CD4-positive, alpha-beta T cell treated with Interleukin-4 for 1 hour (primary cell): ENCODE data around the gene DENND2A.

ENCODE experiments used
- DNase-seq, 2 donors: peaks; one replicate each; pipeline ENCODE4 v3.0.0-alpha.2; 2020 to 2022

The DENND2A gene

DNA sequence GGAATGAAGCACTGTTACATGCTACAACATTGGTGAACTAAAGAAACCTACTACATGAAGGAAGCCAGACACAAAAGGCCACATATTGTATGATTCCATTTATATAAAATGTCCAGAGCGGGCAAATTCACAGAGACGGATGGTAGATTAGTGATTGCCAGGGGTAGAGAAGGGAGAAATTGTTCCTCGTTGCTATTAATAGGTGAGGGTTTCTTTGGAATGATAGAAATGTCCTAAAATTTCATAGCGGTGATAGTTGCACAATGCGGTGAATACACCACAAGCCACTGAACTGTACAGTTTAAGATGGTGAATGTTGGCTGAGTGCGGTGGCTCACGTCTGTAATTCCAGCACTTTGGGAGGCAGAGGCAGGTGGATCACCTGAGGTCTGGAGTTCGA, 29.0 kb downstream of the DENND2A start:
- no peak for DNase-seq

DNA sequence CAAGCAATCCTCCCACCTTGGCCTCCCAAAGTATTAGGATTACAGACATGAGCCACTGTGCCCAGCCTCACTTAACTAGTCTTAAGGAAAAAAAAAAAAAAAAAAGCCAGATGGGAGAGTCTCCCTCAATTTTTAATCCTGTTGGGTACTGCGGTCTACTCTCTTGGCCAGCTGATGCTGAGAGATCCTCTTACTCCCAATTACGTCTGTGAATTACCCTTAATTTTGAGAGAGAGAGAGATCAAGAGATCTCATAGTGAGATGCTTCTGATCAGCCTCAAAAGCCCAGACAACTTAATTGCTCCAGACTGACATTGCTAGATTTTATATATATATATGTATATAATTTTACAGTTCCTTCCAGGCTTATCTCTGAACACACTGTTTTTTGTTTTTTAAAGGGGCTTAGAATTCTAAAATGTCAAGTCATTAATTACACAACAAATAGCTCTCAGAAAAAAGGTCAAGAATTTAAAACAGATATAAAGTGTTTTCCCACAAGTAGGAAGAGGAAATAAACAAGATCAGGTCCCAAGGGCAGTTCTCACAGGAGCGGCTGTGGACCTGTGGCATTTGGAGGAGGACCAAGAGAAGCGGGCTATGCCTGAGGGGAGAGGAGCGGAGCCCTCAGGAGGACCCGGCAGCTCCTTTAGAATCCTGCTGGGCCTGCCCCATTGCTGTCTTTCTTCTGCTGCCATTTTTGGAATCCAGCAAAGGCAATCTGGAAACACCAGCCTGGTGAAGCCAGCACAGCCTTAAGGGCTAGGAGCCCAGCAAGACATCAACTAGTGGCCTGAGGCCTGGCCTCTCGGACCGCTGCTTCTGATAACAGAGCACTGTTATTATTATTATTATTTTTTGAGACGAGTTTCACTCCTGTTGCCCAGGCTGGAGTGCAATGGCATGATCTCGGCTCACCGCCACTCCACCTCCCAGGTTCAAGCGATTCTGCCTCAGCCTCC, 30.1 kb downstream of the DENND2A start:
- no peak for DNase-seq

DNA sequence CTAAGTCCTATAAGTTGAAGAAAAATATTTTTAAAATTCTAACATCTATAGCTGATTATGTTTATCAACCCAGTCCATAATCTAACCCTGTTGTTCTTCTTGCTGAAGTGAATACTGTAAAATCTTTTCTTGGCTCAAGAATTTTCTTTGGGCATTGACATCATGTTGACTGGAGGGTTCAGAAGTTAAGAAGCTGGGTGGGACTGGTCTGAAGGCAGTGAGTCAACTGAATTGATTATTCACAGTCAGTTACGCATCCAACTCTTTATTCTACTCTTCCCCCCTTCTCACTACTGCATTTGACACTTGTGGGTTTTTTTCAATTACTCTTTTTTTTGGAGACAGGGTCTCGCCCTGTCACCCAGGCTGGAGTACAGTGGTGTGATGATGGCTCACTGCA, 31.0 kb downstream of the DENND2A start:
- no peak for DNase-seq

DNA sequence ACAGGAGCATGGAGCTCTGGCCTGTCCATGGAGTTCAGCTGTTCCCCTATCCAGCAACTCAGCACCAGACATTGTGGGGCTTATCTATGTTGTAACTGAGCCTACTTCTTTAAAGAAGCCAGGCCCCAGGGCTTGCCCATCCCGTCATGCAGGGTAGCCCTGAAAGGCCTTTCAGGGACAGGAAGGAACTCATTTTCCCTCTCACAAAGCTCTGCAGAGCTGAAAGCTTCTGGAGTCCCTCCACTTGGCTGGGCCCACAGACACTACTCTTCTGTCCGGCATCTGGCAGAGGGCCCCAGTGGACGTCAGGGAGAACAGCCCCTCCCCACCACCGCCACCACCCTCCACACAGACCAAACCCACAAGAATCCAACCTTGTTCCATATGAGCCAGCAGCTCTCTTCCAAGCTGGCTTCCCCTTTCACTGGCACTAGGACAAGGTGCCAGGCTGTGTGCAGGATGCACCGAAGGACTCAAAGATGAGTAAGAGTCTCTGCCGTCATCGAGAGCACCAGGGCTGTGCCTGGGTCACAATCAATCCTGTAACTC, 33.1 kb downstream of the DENND2A start:
- DNase-seq = no peak

DNA sequence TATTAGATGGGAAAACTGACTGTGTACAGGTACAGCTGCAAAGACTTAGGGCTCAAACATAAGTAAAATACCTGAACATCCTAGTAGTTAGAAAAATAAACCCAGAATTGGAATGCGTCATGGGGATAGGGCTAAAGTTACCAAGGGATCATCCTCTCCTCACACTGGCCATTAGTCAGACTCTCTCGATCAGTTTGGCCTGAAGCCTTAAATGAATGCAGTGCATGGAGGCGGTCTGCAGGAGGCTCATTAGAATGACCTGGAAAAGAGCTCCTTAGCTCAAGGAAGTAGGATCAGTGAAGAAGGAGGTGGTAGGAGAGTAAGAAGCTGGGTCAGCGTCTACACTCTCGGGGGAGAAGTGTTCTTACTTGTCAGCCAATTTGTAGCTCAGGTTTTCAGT, 35.3 kb downstream of the DENND2A start:
- no peak for DNase-seq

DNA sequence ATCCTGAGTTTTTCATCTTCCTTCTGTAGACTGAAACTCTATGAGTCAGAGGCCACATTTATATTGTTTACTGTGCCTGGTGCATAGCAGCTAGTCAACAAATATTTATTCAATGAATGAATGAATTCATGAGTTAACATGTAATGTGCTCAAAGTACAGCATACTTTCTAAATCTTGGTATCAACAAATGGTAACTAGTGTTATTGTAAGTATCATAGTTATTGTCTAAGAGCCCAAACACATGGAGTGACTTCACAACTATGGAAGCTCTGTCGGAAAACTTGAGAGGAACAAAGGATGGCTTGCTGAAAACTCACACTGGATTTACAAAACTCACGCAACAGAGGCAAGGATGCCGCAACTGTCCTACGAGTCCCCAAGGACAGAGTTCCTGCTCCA, 35.9 kb downstream of the DENND2A start:
- DNase-seq = no peak

DNA sequence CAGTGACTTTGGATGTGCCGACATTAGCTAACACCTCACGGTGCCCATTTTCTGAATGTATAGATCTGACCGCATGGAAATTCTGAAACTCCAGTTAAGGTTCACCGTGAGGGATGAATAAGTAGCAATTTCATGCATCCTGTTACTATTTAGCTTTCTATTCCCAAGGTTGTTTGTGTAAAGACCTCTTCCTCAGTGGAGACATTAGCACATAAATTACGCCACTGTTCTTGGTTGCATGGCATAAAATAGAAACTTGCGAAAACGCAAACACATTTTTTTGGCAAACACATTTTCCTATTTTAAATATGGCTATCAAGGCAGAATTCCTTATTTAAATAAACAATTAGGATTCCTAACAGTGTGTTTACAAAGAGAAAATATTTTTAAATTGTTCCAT, 36.5 kb downstream of the DENND2A start:
- no peak for DNase-seq

DNA sequence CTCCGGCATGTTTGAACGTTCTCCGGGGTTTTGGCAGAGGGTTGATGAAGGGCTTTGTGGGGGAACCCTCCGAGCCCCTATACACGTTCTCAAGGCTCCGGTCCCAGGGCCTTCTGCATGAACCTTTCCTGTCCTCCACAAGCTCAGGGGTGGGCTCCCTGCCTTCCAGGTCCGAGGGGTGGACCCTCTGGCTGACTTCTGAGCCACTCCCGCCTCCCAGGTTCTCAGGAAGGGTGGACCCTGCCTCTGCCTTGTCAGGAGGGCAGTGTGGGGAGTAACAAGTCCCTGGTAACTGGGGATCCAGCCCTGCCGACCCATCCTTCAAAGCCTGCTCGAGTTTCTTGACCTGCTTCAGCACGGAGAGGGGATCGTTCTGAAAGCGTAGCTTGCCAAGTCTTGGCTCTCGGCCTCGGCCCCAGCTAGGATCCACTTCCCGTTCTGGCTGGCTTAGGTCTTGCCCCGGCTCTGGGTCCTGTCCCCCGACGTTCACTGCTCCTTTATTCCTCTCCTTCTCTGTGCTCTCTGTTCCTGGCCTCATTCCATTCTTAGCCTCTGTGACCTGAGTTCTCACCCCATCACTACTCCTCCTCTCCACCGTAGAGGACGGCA, 38.9 kb downstream of the DENND2A start:
- no peak for DNase-seq

DNA sequence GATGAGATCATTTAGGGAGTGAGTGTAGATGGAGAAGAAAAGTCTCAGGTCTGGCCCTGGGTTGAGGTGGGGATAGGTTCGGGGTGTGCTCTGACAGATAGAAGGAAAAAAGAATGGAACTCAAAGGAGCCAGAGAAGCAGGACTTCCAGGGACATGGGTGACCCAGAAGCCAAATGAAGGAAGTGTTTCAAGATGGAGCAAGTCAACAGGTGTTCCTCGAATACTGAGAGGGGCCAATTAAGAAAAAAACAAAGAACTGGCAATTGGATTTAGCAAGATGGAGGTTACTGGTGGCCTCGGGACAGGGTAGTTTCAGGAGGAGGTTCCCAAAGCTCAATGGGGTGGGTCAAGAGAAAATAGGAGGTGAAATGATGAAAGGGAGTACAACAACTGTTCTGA, 40.3 kb downstream of the DENND2A start:
- DNase-seq = no peak

DNA sequence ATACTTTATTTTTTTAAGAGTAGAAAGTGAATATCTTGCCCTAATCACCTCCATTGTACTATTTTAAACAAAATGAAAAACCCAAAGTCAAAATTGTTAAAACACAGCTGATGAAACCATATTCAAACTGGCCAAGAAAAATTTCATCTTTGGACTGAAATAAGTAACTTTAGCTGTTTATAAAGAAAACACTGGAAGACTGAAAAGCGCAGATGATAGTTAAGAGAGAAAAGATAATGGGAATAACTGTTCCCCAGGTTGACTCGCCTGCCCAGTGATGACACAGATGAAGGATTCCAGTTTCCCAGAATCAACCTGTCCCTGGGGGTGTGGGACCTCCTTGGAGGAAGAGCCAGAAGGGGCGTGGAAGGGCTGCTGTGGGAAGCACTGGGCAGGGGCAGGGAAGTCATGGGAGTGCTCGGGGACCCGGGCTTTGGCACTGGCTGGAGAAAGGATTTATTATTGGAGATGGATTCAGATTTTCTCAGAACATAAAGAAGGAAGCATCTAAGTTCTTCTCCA, 43.1 kb downstream of the DENND2A start:
- DNase-seq = no peak

DNA sequence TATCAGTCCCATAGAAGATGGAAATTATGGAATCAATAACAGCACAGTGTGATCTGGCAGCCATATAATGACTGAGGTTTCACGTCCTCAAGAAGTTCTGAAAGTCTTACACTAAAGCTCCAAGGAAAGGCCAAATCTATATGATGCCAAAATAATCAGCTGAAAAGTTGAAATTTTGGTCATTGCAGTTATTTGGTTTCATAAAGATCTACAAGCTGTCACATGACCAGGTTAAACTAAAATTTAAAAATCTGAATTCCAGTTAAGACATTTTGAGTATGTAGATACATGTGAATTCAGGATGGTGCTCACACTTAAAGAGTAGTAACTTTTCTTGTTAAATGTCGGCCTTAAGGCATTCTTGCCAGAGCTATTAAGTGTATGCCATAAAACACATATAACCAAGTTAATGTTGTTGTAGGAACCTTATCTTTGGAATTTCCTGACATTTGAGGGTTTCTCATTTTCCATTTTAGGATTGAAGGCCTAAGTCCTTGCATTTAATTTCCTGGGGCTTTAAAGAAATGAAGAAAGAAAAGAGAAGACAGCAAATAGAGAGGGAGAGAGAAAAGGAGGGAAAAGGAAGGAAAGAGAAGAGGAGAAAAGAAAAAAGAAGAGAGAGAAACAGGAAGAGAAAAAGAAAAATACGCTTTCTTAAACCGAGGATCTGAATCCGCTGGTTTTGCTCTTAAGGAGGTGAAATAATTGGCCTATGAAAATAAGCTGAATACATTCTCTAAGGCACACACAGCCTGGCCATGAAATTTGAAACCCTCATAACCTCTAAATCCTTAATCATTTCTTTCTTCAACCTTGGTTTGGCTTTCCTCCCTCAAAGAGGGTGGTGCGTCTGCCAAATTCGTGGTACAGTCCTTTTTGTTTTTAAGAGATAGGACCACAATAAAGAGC, 43.8 kb downstream of the DENND2A start:
- no peak for DNase-seq

DNA sequence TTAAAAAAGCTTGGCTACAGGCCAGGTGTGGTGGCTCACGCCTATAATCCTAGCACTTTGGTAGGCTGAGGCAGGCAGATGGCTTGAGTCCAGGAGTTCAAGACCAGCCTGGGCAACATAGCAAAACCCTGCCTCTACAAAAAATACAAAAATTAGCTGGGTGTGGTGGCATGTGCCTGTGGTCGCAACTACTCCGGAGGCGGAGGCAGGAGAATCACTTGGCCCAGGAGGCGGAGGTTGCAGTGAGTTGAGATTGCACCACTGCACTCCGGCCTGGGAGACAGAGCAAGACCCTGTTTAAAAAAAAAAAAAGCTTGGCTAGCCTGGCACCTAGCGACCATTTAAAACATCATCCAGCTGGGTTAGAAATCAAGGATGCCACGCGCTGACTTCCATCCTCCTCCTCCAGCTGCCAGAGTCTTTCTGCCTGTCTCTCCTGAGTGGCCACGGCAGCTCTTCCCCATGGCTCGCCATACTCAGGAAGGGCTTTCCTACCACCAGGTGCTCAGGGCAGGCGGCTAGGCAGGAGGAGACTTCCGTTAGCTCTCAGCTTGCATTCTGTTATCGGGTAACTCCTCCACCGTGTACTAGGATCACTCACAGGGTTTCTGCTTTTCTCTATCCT, 45.0 kb downstream of the DENND2A start:
- DNase-seq = no peak

DNA sequence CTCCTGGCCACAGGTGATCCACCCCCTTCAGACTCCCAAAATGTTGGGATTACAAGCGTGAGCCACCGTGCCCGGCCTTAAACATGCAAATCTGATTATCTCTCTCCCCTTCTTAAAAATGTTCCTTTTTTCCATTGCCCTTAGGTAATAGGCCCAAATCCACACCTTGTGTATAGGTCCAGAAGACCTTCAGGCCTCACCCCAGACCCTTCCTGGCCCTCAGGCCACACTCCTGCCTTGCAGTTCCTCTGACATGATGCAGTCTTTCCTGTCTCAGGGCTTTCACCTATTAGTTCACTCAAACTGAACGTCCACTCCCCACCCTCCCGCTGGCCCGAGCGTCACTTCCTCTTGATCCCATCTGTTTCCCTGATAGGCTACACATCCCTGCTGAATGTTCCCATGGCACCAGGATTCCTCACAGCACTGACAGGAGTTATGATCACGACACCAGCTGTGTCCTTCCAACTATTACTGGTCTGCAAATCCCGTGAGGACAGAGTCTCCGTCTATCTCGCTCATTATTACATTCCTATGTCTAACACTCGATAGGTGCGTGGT, 46.4 kb downstream of the DENND2A start:
- DNase-seq = no peak

DNA sequence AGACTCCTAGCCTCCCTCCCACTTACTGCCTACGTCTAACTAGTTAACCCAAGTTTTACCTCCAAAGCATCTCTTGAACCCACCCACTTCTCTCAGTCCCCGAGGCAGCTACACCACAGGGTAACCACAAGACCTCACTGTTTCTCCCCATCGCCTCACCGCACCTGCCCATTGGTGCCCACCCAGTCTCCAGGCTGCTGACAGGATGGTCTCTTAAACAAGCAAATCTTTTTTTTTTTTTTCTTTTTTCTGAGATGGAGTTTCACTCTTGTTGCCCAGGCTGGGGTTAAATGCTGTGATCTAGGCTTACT, 47.0 kb downstream of the DENND2A start:
- DNase-seq = no peak

DNA sequence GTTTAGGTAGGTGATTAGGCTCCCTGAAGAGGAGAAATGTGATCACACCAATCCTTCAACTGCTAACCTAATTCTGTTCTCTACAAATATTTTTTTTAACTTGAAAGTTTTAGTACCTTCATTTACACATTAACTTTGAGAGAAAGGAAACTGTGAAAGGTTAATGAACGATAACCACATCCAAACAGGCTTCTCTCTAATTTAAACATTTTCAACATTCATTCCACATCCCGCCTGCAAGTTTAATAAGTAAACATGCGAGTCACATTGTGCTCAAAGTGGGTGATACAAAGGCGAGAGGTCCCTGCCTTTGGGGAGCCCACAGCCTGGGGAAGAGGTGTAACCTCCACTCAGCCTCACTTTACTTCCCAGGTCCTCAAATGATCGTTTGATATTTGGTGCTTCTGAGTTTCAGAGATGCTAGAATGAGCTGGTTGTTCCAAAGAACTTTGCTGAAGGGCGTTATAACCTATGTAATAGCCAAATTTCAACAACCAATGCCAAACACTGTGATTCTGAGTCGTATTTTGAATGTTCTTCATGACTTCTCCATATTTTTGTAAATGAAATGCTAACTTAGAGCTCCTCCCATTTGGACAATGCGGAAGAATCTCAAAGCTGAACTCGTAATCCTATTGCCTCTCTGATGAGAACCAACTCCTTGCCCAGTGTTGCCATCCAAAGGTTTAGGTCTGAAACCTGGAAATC, 47.5 kb downstream of the DENND2A start:
- DNase-seq = no peak

DNA sequence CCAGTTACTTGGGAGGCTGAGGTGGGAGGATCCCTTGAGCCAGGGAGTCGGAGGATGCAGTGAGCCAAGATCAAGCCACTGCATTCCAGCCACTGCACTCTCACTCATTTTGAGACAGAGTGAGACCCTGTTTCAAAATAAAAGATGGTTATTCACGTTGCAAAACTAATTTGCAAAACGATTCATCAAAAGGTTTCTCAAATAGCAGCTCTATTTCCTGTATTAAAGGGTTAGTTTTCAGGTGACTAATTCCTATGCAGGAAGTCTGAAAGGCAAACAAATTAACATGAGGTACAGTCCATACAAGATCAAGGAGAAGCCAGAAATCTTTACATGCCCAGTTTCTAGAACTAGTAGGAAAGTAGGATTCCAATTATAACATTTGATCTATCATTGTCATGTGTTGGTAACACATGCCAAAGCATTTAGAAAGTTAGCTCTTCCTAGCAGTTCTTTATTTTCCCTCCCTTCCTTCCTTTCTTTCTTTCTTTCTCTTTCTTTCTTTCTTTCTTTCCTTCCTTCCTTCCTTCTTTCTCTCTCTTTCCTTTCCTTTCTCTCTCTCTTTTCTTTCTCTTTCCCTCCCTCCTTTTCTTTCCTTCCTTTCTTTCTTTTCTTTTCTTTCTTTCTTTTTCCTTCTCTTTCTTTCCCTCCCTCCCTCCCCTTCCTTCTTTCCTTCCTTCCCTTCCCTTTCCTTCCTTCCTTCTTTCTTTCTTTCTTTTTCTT, 49.3 kb downstream of the DENND2A start:
- no peak for DNase-seq

DNA sequence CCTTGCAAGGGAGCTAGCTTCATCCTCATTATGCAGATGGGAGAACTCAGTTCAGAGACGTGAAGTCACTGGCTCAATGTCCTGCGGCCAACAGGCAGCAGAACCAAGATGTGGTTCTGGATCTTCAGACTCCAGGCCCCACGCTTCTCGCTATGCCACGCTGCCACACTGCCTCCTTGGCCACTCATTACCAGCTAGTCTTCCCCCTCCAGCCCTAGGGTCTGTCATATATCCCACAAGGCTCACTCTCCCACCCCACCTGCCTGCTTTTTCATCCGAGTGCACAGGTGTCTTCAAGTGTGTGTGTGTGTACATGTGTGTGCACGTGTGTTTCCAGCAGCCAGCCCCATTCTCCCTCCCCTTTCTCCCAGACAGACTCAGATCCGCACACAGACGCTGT, 53.4 kb downstream of the DENND2A start:
- no peak for DNase-seq

DNA sequence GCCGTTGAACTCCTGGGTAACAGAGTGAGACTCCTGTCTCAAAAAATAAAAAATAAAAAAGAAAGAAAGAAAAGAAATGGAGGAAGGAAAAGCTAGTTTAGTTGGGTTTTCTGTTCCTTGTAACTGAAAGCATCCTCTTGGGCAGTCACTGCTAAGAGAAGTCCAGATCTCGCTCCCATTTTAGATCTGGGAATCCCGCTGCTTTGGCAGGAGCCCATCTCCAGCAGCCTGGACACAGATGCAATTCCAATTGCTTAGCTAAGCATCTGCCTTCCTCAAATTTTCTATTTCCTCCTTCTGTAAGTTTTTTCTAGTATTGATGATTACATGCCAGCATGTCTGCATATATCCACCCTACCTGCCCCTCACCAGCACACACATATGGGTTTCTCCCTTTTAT, 54.1 kb downstream of the DENND2A start:
- DNase-seq = no peak

DNA sequence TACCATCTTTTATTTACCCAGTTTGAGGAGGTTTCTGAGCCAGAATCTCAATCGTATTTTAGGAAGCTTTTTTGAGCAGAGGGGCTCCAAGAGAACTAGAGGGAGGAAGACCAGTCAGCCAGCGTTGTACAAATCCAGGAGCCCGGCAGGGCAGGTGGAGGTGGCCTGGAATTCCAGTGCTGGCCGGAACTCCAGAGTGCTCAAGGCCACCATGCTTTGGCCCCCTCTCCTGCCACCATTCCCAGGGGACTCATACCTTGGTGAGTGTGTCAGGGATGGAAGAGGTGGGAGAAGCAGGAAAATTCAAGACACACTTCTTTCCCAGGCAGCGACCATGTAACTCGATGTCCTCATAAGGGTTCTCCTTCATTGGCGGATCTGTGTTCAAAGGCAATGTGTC, 55.3 kb downstream of the DENND2A start:
- no peak for DNase-seq

DNA sequence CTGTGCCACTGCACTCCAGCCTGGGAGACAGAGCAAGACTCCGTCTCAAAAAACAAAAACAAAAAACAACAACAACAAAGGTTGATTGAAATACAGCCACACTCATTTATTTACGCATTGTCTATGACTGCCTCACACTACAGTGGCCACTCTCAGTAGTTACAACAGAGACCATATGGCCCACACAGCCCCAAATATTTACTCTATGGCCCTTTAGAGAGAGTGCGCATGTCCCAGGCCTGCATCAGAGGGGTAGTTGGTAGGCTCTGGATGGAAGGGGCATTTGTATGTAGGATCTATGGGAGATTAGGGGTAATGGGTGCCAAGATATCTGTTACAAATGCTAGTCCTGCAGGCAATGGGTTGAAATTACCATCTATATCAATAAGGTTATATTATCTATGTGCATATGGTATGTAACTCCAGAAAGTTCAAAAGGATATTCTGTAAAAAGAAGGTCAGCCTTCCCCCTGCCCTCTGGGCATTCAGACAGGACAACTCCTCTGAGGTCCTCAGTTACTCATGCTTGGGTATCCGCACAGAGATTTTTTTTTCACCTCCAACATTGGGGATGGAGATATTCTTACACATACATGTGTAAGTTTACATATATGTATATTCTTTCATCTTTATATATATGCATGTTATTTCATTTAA, 56.3 kb downstream of the DENND2A start:
- DNase-seq = no peak
